ENCODE data around the gene RALGPS1. TPM values are rescaled to one million over a fixed set of nuclear protein-coding genes. Genes with fewer than 3 reads are reported as not detected.

Gene RALGPS1
- total and polyA plus RNA-seq, 2 of the 13 experiments (the other 11 are each of a cell fraction or from before 2014, with no cell fraction given) = 3.7 to 6.5 TPM

- Histone ChIP-seq H3K4me1 (ENCODE audit: insufficient read depth, low read length) (peaks cover 20% of the 10 kb centered on the region), H3K79me2 (ENCODE audit: insufficient read depth, low read length) (no peaks in the 10 kb centered on the region), H3K9ac (ENCODE audit: insufficient read depth, low read depth, low read length) (no peak overlapping the region), H3K27ac (ENCODE audit: extremely low read length, insufficient read depth, low read length) (no peak overlapping the region), H3K9me3 (ENCODE audit: low read length) (no peaks in the 10 kb centered on the region), H3K4me2 (ENCODE audit: low read depth, low read length) (no peak overlapping the region), H3K4me3 (replicated peaks in 1 of 3; ENCODE audit: insufficient read depth in 1 of 3, low read depth in 2 of 3, low read length in 3 of 3) (no peak overlapping the region), H3K36me3 (replicated peaks in 1 of 2; ENCODE audit: control insufficient read depth in 1 of 2, insufficient read depth in 2 of 2, low read length in 2 of 2) (no peaks in the 10 kb centered on the region), H4K20me1 (ENCODE audit: insufficient read depth, low read length) (no peaks in the 10 kb centered on the region), H3K27me3 (ENCODE audit: control insufficient read depth in 1 of 2, insufficient read depth in 2 of 2, low read length in 2 of 2) (no peaks in the 10 kb centered on the region; a peak in 1 of 5 replicates), H2AFZ (ENCODE audit: low read length) (no peak overlapping the region)
- FAIRE-seq = no peak
- TF ChIP-seq SAP130 (CRISPR knock-in tag; IDR thresholded peaks at IDR 0.05; ENCODE audit: low read depth) (no peak), ZFAT (CRISPR knock-in tag; conservative IDR thresholded peaks at IDR 0.05) (no peak), ZBTB39 (CRISPR knock-in tag; IDR thresholded peaks at IDR 0.05) (no peak), ZEB1 (IDR thresholded peaks at IDR 0.05; ENCODE audit: insufficient replicate concordance, low read depth) (no peak), ZNF335 (CRISPR knock-in tag; IDR thresholded peaks at IDR 0.05) (no peak), HOXD1 (CRISPR knock-in tag; IDR thresholded peaks at IDR 0.05) (no peak), TFAP4 (IDR thresholded peaks at IDR 0.05; ENCODE audit: borderline replicate concordance, low read depth) (no peak), HOXA9 (CRISPR knock-in tag; IDR thresholded peaks at IDR 0.05; ENCODE audit: borderline replicate concordance) (no peak), ZNF577 (CRISPR knock-in tag; IDR thresholded peaks at IDR 0.05; ENCODE audit: borderline replicate concordance, low read depth) (no peak), STAT5B (CRISPR knock-in tag; IDR thresholded peaks at IDR 0.05) (no peak), ZNF644 (CRISPR knock-in tag; IDR thresholded peaks at IDR 0.05; ENCODE audit: low read depth) (no peak), DMTF1 (CRISPR knock-in tag; IDR thresholded peaks at IDR 0.05) (no peak)
- POLR2A ChIA-PET = no interaction called here
- in situ Hi-C loops (cut with HindIII; ENCODE audit: extremely low pct_ligation_motif_present, low pct_unique_long_range_greater_than_20kb) (no loop called here), intact Hi-C loops (cut with micrococcal nuclease; ENCODE audit: unreplicated experiment) (no loop called here)
- no peak for DNase-seq (ENCODE audit: low spot score)
- no peak for ATAC-seq
- CTCF ChIA-PET (ENCODE audit: low intra/inter-chr PET ratio, low total read pairs) = no interaction called here
- no TSS peak for BruUV-seq (replicated peaks)
- WGBS (ENCODE audit: low lambda C conversion rate) = 60% methylated on average over 4 of the region's 4 CpGs
Measured at GRCh38 chr9:127205952-127206351, 291.4 kb downstream of the RALGPS1 start.

Data from HepG2 (cell line).